GM19372 (cell line): ENCODE results near the gene HECTD4.
"Not testable (repeated sequence)": the region's sequence is repeated elsewhere in the genome, so short reads cannot be mapped to it uniquely, and the experiment has no call there.

Experiments
- ATAC-seq: cut with Tn5 transposase; IDR thresholded peaks from one replicate; pipeline ENCODE4 v1.9.1; 2021; ENCODE audit warnings: mild to moderate bottlenecking, low read depth, moderate library complexity; ENCODE audit not compliant: unreplicated experiment

Gene HECTD4

DNA sequence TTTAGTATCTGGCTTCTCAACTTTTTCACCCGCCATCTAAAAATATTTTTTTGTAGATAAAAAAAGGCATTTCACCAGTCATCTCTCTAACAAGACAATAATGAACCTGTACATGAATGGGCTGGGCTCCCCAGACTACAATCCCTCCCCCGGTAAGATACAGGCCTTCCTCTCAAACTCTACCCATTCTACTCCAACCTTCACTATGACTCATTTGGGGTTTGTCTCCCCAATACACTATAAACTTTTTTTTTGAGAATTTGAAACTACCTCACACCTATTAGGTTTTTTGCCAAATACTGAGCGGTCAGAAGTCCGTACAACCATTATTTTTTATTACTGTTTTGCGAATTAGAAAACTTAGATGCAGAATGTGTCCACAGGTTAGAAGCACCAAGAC lies 26.4 kb upstream of the HECTD4 start:
- ATAC-seq: no peak

- ATAC-seq: not testable (repeated sequence)
Measured at GRCh38 chr12:112407683-112408082, 25.5 kb upstream of the HECTD4 start.

- no peak for ATAC-seq
Measured at GRCh38 chr12:112406519-112407488, 24.6 kb upstream of the HECTD4 start.

- no peak for ATAC-seq
Measured at GRCh38 chr12:112401903-112402498, 19.8 kb upstream of the HECTD4 start.

DNA sequence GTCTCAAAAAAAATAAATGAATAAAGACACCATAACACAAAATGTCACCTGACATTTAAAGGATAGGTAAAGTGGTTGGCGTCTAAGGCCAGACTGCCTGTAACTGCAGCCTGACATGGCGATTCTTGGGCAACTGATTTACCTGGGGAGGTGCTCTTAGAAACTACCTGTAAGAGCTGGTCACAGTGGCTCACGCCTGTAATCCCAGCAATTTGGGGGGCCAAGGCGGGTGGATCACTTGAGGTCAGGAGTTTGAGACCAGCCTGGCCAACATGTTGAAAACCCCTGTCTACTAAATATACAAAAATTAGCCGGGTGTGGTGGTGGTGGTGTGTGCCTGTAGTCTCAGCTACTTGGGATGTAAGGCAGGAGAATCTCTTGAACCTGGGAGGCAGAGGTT lies 18.8 kb upstream of the HECTD4 start:
- no peak for ATAC-seq

- no peak for ATAC-seq
Measured at GRCh38 chr12:112393328-112393727, 11.1 kb upstream of the HECTD4 start.

DNA sequence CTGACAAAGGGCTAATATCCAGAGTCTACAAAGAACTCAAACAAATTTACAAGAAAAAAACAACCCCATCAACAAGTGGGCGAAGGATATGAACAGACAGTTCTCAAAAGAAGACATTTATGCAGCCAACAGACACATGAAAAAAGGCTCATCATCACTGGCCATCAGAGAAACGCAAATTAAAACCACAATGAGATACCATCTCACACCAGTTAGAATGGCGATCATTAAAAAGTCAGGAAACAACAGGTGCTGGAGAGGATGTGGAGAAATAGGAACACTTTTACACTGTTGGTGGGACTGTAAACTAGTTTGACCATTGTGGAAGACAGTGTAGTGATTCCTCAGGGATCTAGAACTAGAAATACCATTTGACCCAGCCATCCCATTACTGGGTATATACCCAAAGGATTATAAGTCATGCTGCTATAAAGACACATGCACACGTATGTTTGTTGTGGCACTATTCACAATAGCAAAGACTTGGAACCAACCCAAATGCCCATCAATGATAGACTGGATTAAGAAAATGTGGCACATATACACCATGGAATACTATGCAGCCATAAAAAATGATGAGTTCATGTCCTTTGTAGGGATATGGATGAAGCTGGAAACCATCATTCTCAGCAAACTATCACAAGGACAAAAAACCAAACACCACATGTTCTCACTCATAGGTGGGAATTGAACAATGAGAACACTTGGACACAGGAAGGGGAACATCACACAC lies 7.9 kb upstream of the HECTD4 start:
- not testable (repeated sequence) for ATAC-seq

DNA sequence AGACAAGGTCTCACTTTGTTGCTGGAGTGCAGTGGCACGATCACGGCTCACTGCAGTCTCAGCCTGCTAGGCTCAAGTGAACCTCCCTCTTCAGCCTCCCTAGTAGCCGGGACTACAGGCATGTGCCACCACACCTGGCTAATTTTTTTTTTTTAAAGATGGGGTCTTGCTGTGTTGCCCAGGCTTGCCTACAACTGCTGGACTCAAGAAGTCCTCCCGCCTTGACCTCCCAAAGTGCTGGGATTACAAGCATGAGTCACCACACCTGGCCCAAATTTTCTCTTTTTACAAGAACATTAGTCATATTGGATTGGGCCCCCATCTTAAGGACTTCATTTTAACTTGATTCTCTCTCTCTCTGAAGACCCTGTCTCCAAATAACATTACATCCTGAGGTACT lies 7.0 kb upstream of the HECTD4 start:
- no peak for ATAC-seq

DNA sequence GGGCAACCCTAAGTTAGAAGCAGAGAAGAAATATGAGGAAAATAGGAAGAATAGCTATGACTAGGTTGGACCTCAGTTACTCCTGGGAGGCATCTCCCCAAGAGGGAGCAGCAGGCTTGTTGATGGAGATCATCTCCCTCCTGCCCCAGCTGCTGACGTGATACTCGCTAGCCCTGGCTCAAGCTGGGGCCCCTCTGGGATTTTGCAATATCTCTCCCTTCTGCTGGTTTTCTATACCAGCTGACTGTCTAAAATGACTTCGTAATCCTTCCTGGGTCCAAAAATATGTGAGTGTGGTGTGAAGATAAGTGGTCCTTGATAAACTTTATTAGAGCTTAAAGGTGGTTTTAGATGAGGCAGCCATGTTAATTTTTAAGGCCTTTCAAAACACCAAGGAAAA lies 4.5 kb upstream of the HECTD4 start:
- no peak for ATAC-seq

DNA sequence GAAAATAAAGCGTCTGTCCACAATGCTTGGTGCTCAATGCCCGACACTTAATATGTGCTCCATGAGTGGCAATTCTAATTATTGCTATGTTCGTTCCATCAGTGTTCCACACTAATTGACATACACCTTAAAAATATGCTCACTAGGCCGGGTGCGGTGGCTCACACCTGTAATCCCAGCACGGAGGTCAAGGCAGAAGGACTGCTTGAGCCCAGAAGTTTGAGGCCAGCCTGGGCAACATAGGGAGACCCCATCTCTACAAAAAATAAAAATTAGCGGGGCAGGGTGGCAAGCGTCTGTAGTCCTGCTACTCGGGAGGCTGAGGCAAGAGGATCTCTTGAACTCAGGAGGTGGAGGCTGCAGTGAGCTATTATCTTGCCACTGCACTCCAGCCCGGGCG lies 635 bp upstream of the HECTD4 start:
- no peak for ATAC-seq

- peak; percentile 51 for ATAC-seq
Measured at GRCh38 chr12:112381406-112381882, 787 bp downstream of the HECTD4 start.

DNA sequence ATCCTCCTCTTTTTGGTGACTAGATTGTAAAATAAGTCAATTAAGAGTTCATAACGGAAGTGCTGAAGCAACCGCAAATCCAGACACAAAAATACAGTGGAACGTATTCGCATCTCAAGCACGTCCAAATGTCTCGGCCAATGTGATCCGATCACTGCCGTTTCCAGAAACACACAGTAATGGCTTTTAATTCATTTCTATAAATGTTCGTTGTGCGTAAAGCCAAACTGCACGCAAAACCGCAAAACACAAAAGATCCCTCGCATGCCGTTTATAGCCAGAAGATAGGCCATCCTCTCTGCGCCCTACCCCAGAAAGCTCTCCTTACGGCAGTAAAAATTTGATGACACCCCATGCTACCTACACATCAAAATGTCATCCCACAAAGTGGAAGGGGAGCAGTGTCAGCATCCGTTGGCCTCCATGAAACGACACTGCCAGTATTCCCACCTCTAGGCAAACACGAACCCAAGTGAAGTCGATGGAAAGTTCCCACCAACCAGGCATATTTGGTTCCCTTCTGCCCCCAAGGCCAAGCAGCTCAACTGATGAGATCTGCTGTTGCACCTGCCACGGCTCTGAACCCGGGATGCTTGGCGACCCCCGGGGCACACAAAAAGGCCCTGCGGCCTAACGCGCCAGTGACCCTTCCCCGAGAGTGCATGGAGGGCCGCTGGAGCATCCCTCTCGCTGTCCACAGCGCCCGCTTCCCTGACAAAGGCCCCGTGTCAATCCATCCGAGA lies 1.4 kb downstream of the HECTD4 start:
- ATAC-seq: no peak

DNA sequence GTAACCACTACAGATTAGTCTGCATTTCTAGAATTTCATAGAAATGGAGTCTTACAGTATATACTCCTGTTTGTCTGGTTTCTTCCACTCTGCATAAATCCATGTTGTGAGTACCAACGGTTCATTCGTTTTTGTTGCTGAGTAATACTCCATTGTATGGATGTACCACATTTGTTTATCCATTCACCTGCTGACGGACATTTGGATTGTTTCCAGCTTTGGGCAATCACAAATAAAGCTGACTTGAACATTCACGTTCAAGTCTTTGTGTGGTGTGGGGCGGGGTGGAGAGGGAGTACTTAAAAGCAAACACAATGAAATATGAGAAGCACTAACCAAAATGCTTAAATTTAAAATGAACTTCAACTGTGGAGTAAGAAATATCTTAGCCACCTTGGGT lies 7.1 kb downstream of the HECTD4 start:
- no peak for ATAC-seq

GRCh38 chr12:112374166-112374740 lies 8.0 kb downstream of the HECTD4 start:
- ATAC-seq: no peak

- no peak for ATAC-seq
Measured at GRCh38 chr12:112370868-112371510, 11.2 kb downstream of the HECTD4 start.

GRCh38 chr12:112370199-112370598 lies 12.0 kb downstream of the HECTD4 start:
- ATAC-seq: no peak

DNA sequence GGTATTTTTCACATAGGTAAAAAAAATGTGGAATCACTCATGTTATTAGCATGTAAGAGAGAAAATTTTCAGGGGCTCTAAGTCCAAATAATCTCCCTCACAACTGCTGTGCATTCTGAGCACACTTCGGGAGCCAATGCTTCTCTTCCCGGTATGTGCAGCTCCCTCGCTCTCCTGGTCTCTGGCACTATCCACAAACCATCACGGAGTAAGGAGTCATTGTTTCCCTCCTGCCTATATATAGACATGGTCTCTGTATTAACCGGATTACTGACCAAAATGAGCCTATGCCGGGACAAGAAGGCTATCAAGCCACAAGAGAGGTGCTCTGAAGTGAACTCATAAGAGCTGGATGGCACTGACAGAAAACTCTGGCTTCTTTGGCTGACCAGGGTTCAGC lies 13.4 kb downstream of the HECTD4 start:
- ATAC-seq: no peak

GRCh38 chr12:112367965-112368364 lies 14.3 kb downstream of the HECTD4 start:
- no peak for ATAC-seq

GRCh38 chr12:112362310-112362709 lies 19.9 kb downstream of the HECTD4 start:
- ATAC-seq: no peak

DNA sequence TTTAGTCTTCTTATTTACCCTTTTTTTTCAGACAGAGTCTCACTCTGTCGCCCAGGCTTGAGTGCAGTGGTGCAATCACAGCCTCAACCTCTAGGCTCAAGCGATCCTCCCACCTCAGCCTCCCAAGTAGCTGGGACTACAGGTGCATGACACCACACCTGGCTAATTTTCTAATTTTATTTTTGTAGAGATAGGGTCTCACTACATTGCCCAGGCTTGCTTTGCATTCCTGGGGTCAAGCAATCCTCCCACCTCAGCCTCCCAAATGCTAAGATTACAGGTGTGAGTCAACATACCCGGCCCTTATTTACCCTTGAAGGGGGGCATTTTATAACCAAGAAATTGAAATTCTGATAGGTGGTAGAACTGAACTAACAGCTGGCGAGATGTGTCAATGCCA lies 21.0 kb downstream of the HECTD4 start:
- no peak for ATAC-seq
